VCaP (cell line): ENCODE results near the gene BPIFB3.

Experiments used
- H3K27ac ChIP-seq: fragments of 450-650 bp; 2 replicates; pipeline ENCODE4 v1.5.1; 2017
- TF ChIP-seq, protein P1 (sequence below): fragments of 450-650 bp; conservative IDR thresholded peaks from 2 replicates; pipeline ENCODE4 v1.5.1; 2017; ENCODE audit warnings: mild to moderate bottlenecking, moderate library complexity

The BPIFB3 gene

DNA sequence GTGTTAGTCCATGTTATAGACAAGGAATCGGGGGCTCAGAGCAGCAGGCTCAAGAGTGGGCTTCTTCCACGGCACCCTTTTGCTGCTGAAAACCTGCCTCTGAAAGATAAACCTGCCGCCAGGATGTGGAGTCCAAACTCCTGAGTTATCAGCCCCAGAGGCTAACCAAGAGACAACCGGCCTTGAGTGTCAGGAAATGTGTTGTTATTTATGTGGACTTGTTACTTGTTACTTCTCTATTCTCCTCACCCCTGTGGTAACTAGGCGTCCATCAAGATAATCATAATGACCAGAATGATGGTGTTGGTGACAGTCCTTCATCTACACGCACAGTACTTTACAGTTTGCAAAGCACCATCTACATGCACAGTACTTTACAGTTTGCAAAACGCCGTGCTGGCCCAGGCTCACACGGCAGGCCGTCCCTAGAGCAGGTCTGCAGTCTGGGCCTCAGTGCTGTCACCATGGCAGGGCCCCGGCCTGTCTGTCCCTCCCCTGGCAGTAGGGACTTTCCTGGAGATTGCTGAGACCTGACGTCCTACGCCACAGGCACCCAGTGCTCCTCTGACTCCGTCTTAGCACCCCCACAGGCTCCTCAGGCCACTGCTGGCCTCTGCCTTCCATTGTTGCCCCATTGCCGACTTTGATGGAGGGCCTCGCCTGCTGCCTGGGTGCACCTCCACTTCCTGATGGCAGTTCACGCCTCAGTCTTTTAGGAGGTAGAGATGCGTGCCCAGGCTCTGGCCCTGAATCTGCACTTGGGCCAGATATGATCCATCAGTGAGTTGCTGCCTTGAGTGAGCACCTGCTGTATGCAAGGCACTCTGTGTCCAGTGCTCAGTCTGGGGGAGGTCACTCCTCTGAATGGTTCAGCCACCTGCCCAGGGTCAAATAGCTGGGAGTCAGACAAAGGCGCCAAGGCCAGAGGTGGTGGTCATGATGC, 16.7 kb downstream of the BPIFB3 start:
- TF ChIP-seq, protein P1, sequence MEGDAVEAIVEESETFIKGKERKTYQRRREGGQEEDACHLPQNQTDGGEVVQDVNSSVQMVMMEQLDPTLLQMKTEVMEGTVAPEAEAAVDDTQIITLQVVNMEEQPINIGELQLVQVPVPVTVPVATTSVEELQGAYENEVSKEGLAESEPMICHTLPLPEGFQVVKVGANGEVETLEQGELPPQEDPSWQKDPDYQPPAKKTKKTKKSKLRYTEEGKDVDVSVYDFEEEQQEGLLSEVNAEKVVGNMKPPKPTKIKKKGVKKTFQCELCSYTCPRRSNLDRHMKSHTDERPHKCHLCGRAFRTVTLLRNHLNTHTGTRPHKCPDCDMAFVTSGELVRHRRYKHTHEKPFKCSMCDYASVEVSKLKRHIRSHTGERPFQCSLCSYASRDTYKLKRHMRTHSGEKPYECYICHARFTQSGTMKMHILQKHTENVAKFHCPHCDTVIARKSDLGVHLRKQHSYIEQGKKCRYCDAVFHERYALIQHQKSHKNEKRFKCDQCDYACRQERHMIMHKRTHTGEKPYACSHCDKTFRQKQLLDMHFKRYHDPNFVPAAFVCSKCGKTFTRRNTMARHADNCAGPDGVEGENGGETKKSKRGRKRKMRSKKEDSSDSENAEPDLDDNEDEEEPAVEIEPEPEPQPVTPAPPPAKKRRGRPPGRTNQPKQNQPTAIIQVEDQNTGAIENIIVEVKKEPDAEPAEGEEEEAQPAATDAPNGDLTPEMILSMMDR = no peak
- H3K27ac ChIP-seq = no peak overlapping the region

DNA sequence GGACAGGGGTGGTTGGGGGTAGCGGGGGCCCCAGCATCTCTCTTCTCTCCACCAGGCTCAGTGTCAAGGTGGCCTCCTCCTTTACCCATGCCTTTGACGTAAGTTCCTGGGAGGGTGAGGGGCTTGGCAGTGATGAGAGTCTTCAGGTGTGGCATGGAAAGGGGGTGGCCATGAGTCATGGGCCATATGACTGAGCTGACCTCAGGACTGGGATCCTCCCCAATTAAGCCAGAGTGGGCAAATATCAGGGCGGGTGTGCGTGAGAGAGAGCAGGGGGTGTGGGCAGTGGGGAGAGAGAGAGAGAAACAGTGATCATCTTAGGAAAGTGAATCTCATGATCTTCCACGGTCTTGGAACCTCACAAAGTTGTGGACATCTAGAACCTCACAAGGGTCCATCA, 17.5 kb downstream of the BPIFB3 start:
- H3K27ac ChIP-seq = no peak overlapping the region
- TF ChIP-seq, protein P1 = no peak

DNA sequence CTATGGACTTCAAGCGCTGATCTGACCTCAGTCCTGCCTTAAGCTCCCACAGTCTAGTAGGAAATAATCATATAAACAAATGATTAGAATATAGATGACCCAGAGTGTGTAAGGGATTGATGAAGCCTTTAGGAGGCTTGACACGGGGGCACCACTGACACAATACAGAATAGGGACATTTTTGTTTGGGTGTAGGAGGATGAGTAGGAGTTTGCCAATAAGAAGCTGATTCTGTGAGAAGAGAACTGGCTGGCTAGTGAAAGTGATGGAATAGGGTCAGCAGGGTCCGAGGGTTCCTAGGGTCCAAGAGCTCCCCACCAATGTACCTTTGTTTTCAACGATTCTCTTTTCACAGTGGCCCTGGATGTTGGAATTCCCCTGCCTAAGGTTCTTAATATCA, 18.7 kb downstream of the BPIFB3 start:
- TF ChIP-seq, protein P1 = no peak
- no peak overlapping the region for H3K27ac ChIP-seq

DNA sequence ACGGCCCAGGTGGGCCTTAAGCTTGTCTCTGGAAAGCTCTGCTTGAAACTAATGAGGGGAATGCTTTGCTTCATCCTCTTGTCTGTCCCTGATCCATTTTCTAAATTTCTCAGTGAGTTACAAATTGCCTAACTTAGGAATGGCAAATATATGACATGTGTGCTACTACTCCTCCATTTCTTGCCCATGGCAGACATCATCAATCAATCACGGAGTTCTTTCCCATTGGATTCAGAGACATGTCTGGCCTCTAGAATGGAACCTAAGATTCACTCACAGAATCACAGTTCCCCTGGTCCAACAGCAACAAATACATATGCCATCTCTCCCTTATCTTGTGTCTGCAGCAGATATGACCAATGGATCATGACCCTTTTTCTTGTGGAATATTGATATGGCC, 19.1 kb downstream of the BPIFB3 start:
- TF ChIP-seq, protein P1 = no peak
- H3K27ac ChIP-seq = no peak overlapping the region

DNA sequence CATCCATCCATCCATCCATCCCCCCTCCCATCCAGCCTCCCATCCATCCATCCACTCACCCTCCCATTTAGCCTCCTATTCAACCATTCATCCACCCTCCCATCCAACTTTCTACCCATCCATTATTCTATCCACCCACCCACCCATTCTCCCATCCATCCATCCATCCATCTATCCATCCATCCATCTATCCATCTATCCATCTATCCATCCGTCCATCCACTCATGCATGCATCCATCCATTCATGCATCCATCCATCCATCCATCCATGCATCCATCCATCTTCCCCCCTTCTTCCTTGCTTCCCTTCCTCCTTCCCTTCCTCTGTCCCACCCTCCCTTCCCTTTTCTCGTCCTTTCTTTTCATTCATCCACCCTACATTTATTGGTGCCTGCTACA, 21.0 kb downstream of the BPIFB3 start:
- TF ChIP-seq, protein P1 = no peak
- no peak overlapping the region for H3K27ac ChIP-seq

DNA sequence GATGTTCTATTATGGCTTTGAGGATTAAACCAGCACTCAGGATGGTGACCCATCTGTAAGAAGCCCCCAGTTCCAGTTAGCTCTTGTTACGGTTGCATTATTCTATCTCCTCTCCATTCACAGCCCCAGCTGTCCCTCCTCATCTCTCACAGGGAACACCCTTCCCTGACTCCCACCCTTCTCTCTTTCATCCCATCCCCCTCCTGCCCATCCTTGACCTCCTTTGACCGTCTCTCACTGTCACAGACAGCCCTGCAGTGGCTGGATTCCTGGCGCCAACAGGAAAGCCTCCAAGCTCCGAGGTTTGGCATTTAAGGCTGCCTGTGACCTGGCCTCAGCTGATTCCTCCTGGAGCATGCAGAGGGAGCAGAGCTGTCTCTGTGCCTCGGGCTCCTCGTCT, 21.6 kb downstream of the BPIFB3 start:
- no peak overlapping the region for H3K27ac ChIP-seq
- TF ChIP-seq, protein P1 = no peak

DNA sequence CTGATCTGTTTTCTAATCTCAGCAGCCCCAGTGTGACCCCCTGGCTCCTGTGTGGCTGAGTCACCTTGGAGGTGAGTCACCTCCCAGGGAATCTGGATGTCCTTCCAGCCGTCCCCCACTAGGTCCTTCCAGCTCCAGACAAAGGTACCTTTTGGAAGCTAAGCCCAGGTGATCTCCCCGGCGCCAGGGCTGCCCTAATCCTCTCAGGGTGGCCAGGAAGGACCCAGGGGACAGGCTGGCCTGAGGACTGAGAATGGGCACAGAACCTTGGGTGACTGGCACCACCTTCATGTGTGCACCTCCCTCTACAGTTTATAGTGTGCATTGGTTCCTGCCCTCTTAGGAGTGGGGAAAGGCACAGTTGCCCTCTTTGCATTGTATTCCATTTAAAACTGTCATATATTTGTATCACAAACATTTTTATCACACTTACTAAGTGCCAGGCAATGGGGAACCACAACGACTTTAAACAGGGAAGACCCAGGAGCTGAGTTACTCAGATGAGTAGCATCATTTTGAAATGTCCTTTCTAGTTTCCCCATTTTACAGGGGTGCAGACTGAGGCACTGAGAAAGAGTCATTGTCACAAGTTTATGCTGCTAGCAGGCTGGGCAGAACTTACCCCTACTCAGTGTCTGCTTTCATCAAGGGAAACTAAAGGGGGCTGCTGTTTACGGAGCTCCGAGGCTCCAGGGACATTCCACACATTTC, 23.1 kb downstream of the BPIFB3 start:
- H3K27ac ChIP-seq = no peak overlapping the region

More for the DNA sequence above, 23.1 kb downstream of the BPIFB3 start:
- TF ChIP-seq, protein P1 = peak; percentile 85
